SK-N-SH treated with all-trans-retinoic acid at 6 μM for 48 hours (cell line): ENCODE data around the gene ARHGAP10.

Experiments used
- ATAC-seq: fragments of 200-7000 bp; cut with Tn5 transposase; 3 replicates; pipeline ENCODE4 v1.9.1; 2020; ENCODE audit warnings: mild to moderate bottlenecking, moderate library complexity
- ARNTL ChIP-seq: fragments of 450-650 bp; formaldehyde crosslinking; IDR thresholded peaks from 2 replicates; pipeline ENCODE4 v1.5.0; 2020; ENCODE audit warnings: low read depth, mild to moderate bottlenecking, moderate library complexity, borderline replicate concordance
- CSDC2 ChIP-seq: fragments of 250-450 bp; sonication (Bioruptor Pico); IDR thresholded peaks from 2 replicates; pipeline ENCODE4 v1.5.0; 2020; ENCODE audit warnings: mild to moderate bottlenecking, moderate library complexity
- CSRNP3 ChIP-seq: fragments of 250-450 bp; sonication (Bioruptor Pico); IDR thresholded peaks from 2 replicates; pipeline ENCODE4 v1.5.1; 2021; ENCODE audit warnings: mild to moderate bottlenecking, moderate library complexity
- GLIS3 ChIP-seq: fragments of 250-450 bp; sonication (Bioruptor Pico); IDR thresholded peaks from 2 replicates; pipeline ENCODE4 v1.5.0; 2020; ENCODE audit warnings: mild to moderate bottlenecking, moderate library complexity
- ISL1 ChIP-seq: fragments of 250-450 bp; sonication (Bioruptor Pico); IDR thresholded peaks from 2 replicates; pipeline ENCODE4 v2.1.2; 2022; ENCODE audit warnings: mild to moderate bottlenecking, moderate library complexity
- OSR1 ChIP-seq: fragments of 250-450 bp; sonication (Bioruptor Pico); IDR thresholded peaks from 2 replicates; pipeline ENCODE4 v1.8.0; 2022; ENCODE audit warnings: moderate library complexity, mild to moderate bottlenecking, inconsistent platforms
- PATZ1 ChIP-seq: fragments of 250-450 bp; sonication (Bioruptor Pico); IDR thresholded peaks from 2 replicates; pipeline ENCODE4 v1.8.0; 2020; ENCODE audit warnings: mild to moderate bottlenecking, moderate library complexity, borderline replicate concordance
- PPARA ChIP-seq: fragments of 250-450 bp; sonication (Bioruptor Pico); IDR thresholded peaks from 2 replicates; pipeline ENCODE4 v1.5.0; 2020; ENCODE audit warnings: mild to moderate bottlenecking, borderline replicate concordance
- RARB ChIP-seq: fragments of 250-450 bp; sonication (Bioruptor Pico); IDR thresholded peaks from 2 replicates; pipeline ENCODE4 v1.8.0; 2021; ENCODE audit warnings: mild to moderate bottlenecking, moderate library complexity
- TCF4 ChIP-seq: fragments of 250-450 bp; sonication (Bioruptor Pico); IDR thresholded peaks from 2 replicates; pipeline ENCODE4 v1.8.0; 2021; ENCODE audit warnings: mild to moderate bottlenecking, moderate library complexity, borderline replicate concordance
- TOX ChIP-seq: fragments of 250-450 bp; sonication (Bioruptor Pico); IDR thresholded peaks from 2 replicates; pipeline ENCODE4 v1.8.0; 2021; ENCODE audit warnings: mild to moderate bottlenecking, moderate library complexity, borderline replicate concordance
- TSHZ2 ChIP-seq: fragments of 250-450 bp; sonication (Bioruptor Pico); IDR thresholded peaks from 2 replicates; pipeline ENCODE4 v1.5.0; 2020; ENCODE audit warnings: mild to moderate bottlenecking, moderate library complexity
- ZC3H10 ChIP-seq: fragments of 250-450 bp; sonication (Bioruptor Pico); IDR thresholded peaks from 2 replicates; pipeline ENCODE4 v1.5.1; 2021; ENCODE audit warnings: mild to moderate bottlenecking, moderate library complexity
- ZFP3 ChIP-seq: fragments of 250-450 bp; sonication (Bioruptor Pico); IDR thresholded peaks from 2 replicates; pipeline ENCODE4 v1.5.0; 2020; ENCODE audit warnings: mild to moderate bottlenecking, moderate library complexity
- ZNF70 ChIP-seq: fragments of 450-650 bp; formaldehyde crosslinking; IDR thresholded peaks from 2 replicates; pipeline ENCODE4 v1.5.0; 2020; ENCODE audit warnings: mild to moderate bottlenecking, moderate library complexity
- ZNF8 ChIP-seq: fragments of 450-650 bp; formaldehyde crosslinking; IDR thresholded peaks from 2 replicates; pipeline ENCODE4 v1.5.0; 2020; ENCODE audit warnings: mild to moderate bottlenecking, moderate library complexity
- TF ChIP-seq, protein P1 (sequence below): fragments of 250-450 bp; sonication (Bioruptor Pico); IDR thresholded peaks from 2 replicates; pipeline ENCODE4 v1.5.1; 2020; ENCODE audit warnings: low read depth, mild to moderate bottlenecking, moderate library complexity

Gene ARHGAP10

DNA sequence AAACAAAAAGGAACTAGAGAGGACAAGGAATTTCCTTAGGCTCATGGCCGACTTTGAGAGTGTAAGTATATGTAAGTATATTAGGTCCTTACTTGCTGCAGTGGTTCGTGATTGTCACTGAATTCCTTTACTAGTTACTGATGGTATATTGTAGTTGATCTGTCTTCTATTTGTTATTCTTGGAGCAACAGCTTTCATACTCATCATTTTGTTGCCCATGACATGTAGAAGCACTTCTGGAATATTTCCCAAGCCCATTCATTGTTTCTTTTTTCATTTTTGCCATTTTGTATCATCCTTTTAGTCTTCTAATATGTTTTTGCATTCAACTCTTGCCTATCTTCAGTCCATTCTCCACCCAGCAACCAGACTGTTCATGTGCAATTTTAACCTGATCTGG lies 170.0 kb downstream of the ARHGAP10 start:
- ATAC-seq: no peak

DNA sequence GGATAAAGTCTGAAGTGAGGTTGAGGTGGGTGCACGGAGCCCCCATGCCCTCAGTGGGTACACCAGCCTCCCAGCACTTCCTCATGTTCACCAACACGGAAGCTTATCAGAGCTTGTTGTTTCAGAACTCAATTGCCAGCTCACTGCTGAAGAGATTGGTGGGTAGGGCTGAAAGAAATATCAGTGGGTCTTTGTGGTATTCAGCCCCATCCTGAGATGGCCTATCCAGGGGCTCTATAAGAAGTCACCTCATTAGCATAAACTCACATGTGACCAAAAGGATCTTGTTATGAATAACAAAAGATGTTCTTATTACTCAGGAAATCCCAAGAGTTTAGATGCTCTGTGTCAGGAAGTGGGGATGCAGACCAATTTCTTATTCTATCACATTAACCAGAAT lies 177.3 kb downstream of the ARHGAP10 start:
- ATAC-seq: no peak

More for the DNA sequence above, 170.0 kb downstream of the ARHGAP10 start:
- TF ChIP-seq TCF4: no peak
- TF ChIP-seq ZFP3 (CRISPR knock-in tag): no peak
- TF ChIP-seq PATZ1 (CRISPR knock-in tag): no peak
- no peak for TF ChIP-seq ZC3H10 (CRISPR knock-in tag)
- no peak for TF ChIP-seq RARB (CRISPR knock-in tag)
- TF ChIP-seq CSRNP3 (CRISPR knock-in tag): no peak
- TF ChIP-seq GLIS3: no peak
- TF ChIP-seq ZNF70: no peak
- no peak for TF ChIP-seq TOX (CRISPR knock-in tag)
- no peak for TF ChIP-seq ISL1 (CRISPR knock-in tag)
- TF ChIP-seq ARNTL (CRISPR knock-in tag): no peak
- no peak for TF ChIP-seq OSR1
- TF ChIP-seq, protein P1, sequence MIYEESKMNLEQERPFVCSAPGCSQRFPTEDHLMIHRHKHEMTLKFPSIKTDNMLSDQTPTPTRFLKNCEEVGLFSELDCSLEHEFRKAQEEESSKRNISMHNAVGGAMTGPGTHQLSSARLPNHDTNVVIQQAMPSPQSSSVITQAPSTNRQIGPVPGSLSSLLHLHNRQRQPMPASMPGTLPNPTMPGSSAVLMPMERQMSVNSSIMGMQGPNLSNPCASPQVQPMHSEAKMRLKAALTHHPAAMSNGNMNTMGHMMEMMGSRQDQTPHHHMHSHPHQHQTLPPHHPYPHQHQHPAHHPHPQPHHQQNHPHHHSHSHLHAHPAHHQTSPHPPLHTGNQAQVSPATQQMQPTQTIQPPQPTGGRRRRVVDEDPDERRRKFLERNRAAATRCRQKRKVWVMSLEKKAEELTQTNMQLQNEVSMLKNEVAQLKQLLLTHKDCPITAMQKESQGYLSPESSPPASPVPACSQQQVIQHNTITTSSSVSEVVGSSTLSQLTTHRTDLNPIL: no peak
- no peak for TF ChIP-seq TSHZ2
- TF ChIP-seq ZNF8 (CRISPR knock-in tag): no peak

More for the DNA sequence above, 177.3 kb downstream of the ARHGAP10 start:
- no peak for TF ChIP-seq TOX (CRISPR knock-in tag)
- no peak for TF ChIP-seq ZFP3 (CRISPR knock-in tag)
- no peak for TF ChIP-seq TSHZ2
- no peak for TF ChIP-seq PPARA (CRISPR knock-in tag)
- no peak for TF ChIP-seq ISL1 (CRISPR knock-in tag)
- TF ChIP-seq CSRNP3 (CRISPR knock-in tag): no peak
- no peak for TF ChIP-seq RARB (CRISPR knock-in tag)
- TF ChIP-seq CSDC2 (CRISPR knock-in tag): no peak
- TF ChIP-seq, all 23 proteins: peak for 0
